Neutrophil (primary cell): ENCODE data around the gene ANKRD34C.
A peak's percentile ranks its signal among the peaks of the same experiment; 100 is the strongest.

Experiments used
- H3K27ac ChIP-seq: fragments of 200-600 bp; sonication (generic); 2 replicates; pipeline ENCODE4 v1.5.1; 2016; ENCODE audit warnings: mild to moderate bottlenecking, moderate library complexity
- H3K27me3 ChIP-seq: fragments of 200-600 bp; sonication (generic); 2 replicates; pipeline ENCODE4 v1.6.0; 2016; ENCODE audit warnings: mild to moderate bottlenecking
- H3K36me3 ChIP-seq: fragments of 200-600 bp; sonication (generic); 2 replicates; pipeline ENCODE4 v1.5.1; 2017
- H3K4me1 ChIP-seq, 2 experiments: fragments of 200-600 bp in 1 of 2; sonication (generic) in 1 of 2; 1 replicate in 1 of 2; 2 replicates in 1 of 2; pipeline versions ENCODE4 v1.5.1 to v1.6.1; 2013 to 2016; ENCODE audit warnings: low read depth in 1 of 2, low read length in 1 of 2, mild to moderate bottlenecking in 1 of 2, moderate library complexity in 1 of 2; ENCODE audit not compliant: control insufficient read depth in 1 of 2, insufficient read depth in 1 of 2
- H3K4me3 ChIP-seq, 2 experiments: fragments of 200-600 bp in 1 of 2; sonication (generic) in 1 of 2; 1 replicate in 1 of 2; 2 replicates in 1 of 2; pipeline ENCODE4 v1.5.1; 2013 to 2016; ENCODE audit warnings: low read depth in 1 of 2, low read length in 1 of 2, mild to moderate bottlenecking in 1 of 2, moderate library complexity in 1 of 2
- H3K9me3 ChIP-seq: fragments of 200-600 bp; sonication (generic); 2 replicates; pipeline ENCODE4 v1.5.1; 2016
- TF ChIP-seq, protein P1 (sequence below): fragments of 200-600 bp; sonication (generic); IDR thresholded peaks from 2 replicates; pipeline ENCODE4 v1.5.1; 2016; ENCODE audit warnings: antibody characterized with exemption

ANKRD34C gene

DNA sequence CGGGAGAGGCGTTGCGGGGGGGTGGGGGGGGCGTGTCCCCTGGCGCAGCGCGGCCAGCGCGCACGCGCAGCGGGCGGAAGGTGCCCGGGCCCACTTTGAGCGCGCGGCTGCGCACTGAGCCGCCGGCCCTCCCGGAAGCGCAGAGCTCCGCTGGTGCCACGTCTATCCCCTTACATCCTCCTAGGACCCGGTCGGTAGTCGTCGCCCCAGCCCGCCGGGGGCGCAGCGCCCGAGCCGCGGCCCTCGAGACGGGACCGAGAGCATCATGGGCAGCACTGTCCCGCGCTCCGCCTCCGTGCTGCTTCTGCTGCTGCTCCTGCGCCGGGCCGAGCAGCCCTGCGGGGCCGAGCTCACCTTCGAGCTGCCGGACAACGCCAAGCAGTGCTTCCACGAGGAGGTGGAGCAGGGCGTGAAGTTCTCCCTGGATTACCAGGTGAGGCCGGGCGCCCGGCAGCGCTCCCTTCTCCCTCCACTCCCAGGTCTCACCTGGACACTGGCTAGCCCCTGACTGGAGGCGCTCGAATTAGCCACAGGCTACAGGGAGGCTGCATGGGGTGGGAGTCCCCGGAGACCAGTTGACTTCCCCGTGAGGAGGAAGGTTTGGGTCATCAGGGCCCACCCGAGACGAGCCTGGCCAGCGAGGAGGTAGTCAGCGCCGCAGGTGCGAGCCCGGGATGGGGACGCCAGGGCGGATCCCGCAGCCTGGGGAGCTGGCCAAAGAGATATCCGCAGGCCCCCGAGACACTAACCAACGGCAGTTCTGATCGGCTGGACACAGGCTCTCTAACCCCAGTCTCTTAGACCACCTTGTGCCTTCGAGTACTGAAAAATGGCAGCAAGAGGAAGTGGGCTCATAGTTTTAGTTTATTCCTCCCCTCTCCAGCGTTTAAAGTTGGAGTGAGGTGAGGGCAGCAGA lies 28.7 kb downstream of the ANKRD34C start, which contains the start of gene TMED3:
TMED3 (plus strand) TSS at position 128 of the 916 bp plus-strand sequence; CDS start at position 266, 138 bp downstream.
- H3K4me3 ChIP-seq = peak within 1 kb of the TSS; percentile 68 to 70
- peaks cover 25% of the 10 kb centered on the region for H3K36me3 ChIP-seq
- TF ChIP-seq, protein P1, sequence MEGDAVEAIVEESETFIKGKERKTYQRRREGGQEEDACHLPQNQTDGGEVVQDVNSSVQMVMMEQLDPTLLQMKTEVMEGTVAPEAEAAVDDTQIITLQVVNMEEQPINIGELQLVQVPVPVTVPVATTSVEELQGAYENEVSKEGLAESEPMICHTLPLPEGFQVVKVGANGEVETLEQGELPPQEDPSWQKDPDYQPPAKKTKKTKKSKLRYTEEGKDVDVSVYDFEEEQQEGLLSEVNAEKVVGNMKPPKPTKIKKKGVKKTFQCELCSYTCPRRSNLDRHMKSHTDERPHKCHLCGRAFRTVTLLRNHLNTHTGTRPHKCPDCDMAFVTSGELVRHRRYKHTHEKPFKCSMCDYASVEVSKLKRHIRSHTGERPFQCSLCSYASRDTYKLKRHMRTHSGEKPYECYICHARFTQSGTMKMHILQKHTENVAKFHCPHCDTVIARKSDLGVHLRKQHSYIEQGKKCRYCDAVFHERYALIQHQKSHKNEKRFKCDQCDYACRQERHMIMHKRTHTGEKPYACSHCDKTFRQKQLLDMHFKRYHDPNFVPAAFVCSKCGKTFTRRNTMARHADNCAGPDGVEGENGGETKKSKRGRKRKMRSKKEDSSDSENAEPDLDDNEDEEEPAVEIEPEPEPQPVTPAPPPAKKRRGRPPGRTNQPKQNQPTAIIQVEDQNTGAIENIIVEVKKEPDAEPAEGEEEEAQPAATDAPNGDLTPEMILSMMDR = no peak
- H3K27ac ChIP-seq = no peak within 1 kb of the TSS
- peaks cover 12 to 17% of the 10 kb centered on the region in 2 experiments for H3K4me1 ChIP-seq
- no peaks in the 10 kb centered on the region for H3K9me3 ChIP-seq
- H3K27me3 ChIP-seq = peaks cover 56% of the 10 kb centered on the region

DNA sequence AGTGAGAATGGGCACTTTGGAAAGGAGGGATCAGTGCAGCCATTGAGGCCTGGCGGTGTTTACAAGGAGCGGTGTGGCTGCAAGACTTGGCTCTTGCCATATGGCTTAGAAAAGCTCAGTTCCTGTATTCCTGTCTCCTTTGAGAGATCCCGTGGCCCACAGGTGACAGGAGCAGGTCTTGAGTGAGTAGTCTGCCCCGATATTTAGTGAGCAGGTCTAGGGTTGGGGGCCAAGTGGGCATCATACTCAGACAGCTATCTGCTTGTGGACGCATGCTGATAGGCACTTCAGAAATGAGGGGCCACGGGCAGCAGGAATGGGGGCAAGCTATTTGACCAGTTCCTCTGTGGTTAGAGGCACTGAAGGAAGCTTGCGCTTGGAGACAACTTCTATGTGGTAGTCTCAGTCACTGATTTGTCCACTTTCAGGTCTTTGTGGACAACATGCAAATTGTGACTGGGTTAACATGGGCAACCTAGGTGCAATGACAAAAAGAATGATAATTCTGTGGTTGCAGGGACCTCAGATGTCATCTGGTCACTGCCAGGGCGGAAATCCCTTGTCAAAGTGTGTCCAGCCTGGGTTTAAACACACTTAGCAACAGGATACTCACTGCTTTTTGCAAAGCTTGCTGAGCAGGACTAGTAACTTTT lies 29.5 kb downstream of the ANKRD34C start:
- no peak overlapping the region for H3K27ac ChIP-seq

DNA sequence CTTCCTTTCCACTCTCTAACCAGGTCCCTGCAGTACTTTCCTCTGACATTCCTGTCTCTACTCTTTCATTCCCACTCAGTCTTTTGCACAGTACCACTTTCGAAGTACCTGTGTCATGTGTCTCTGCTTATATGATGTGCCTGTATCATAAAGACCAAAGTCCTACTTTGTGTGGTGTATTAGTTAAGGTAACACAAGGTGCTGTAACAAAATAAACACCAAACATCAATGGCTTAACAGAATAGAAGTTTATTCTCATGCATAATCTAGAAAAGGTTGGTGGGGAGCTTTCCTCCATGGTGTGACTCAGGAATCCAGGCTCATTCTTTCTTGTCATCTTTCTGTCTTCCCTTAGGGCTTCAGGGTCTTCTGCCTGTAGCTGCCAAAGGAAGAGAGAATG lies 31.7 kb downstream of the ANKRD34C start:
- Histone ChIP-seq H3K27ac (no peak overlapping the region), H3K27me3 (peaks cover 26% of the 10 kb centered on the region), H3K9me3 (no peaks in the 10 kb centered on the region), H3K4me1 (peaks cover 12 to 17% of the 10 kb centered on the region in 2 experiments), H3K4me3 (no peak overlapping the region), H3K36me3 (peaks cover 37% of the 10 kb centered on the region)
- TF ChIP-seq, protein P1 = no peak

More for the DNA sequence above, 29.5 kb downstream of the ANKRD34C start:
- TF ChIP-seq, protein P1 = no peak
- H3K9me3 ChIP-seq = no peaks in the 10 kb centered on the region
- peaks cover 12 to 17% of the 10 kb centered on the region in 2 experiments for H3K4me1 ChIP-seq
- peaks cover 48% of the 10 kb centered on the region for H3K27me3 ChIP-seq
- H3K36me3 ChIP-seq = peaks cover 29% of the 10 kb centered on the region
- peak overlapping the region; percentile 68 to 70 for H3K4me3 ChIP-seq

DNA sequence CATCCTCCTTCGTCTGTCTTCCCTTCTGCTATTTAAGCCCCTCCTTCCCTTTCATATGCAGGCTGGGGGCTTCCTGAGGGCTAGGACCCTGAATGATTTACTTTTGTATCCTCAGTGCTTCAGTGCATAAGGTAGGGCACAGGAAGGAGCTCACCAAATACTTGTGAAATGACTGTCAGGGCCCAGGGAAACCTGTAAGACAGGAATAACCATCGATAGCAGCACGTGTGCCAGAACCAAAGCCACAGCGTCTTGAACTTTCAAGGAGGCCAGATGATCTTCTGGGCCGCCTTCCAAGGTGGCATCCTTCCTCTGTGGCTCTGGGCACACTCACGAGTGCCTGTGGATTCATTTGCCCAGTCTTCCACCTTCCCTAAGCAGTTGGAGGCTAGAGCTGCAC lies 32.3 kb downstream of the ANKRD34C start:
- Histone ChIP-seq H3K27me3 (peaks cover 20% of the 10 kb centered on the region), H3K9me3 (no peaks in the 10 kb centered on the region), H3K4me3 (no peak overlapping the region), H3K36me3 (peaks cover 37% of the 10 kb centered on the region), H3K27ac (no peak overlapping the region), H3K4me1 (peaks cover 12 to 17% of the 10 kb centered on the region in 2 experiments)
- TF ChIP-seq, protein P1 = no peak

DNA sequence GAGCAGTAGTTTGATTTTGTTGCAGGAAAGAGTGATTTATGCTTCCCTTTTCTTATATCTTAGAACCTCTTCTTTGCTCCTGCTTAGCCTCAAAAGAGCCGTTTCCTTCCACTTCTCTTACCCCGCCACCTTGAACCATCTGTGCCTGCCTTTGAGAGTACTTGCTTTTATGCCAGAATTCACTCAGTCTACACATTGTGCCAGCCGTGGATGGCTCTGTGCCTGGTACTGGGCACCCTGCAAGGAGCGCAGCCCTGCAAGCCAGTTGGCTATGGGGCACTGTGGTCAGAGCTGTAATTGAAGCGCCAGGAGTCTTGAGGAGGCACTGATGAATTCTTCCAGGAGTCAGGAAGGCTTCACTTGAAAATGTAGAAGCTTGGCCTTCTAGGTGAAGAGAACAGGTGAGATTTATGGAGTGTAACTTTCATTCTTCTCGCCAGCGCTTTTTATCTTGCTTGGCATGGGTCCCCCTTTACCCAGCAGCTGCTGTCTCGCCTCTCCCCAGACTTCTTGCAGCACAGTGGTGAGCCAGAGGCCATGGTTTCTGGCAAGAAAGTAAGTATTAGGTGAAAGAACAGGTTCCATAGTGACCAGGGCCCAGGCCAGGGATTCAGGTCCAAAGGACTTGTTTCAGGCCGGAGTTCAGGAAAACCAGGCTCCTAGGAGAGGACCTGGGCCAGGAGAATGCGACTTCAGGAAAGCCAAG lies 33.3 kb downstream of the ANKRD34C start:
- Histone ChIP-seq H3K27ac (no peak overlapping the region), H3K4me1 (peaks cover 12 to 15% of the 10 kb centered on the region in 2 experiments), H3K27me3 (peaks cover 11% of the 10 kb centered on the region), H3K36me3 (peaks cover 37% of the 10 kb centered on the region), H3K9me3 (no peaks in the 10 kb centered on the region), H3K4me3 (no peak overlapping the region)
- TF ChIP-seq, protein P1 = no peak
